BE2C (cell line): ENCODE measurements around the gene UXS1.

ENCODE experiments used
- DNase-seq: peaks from one replicate; pipeline ENCODE4 v3.0.0-alpha.2; 2020
- H3K27me3 ChIP-seq: fragments of 250-450 bp; sonication (Bioruptor Pico); 2 replicates; pipeline ENCODE4 v1.5.1; 2020; ENCODE audit warnings: mild to moderate bottlenecking
- H3K36me3 ChIP-seq: fragments of 250-450 bp; sonication (Bioruptor Pico); 2 replicates; pipeline ENCODE4 v1.5.1; 2020; ENCODE audit warnings: mild to moderate bottlenecking
- H3K4me1 ChIP-seq: fragments of 250-450 bp; sonication (Bioruptor Pico); 2 replicates; pipeline ENCODE4 v1.5.1; 2020
- H3K4me3 ChIP-seq: 2 replicates; pipeline ENCODE4 v1.5.1; 2011; ENCODE audit warnings: low read depth, low read length
- H3K9me3 ChIP-seq: fragments of 250-450 bp; sonication (Bioruptor Pico); 2 replicates; pipeline ENCODE4 v1.5.1; 2020
- TF ChIP-seq, protein P1 (sequence below): IDR thresholded peaks from 2 replicates; pipeline ENCODE4 v1.5.1; 2012; ENCODE audit warnings: mild to moderate bottlenecking, low read depth, low read length

The UXS1 gene

DNA sequence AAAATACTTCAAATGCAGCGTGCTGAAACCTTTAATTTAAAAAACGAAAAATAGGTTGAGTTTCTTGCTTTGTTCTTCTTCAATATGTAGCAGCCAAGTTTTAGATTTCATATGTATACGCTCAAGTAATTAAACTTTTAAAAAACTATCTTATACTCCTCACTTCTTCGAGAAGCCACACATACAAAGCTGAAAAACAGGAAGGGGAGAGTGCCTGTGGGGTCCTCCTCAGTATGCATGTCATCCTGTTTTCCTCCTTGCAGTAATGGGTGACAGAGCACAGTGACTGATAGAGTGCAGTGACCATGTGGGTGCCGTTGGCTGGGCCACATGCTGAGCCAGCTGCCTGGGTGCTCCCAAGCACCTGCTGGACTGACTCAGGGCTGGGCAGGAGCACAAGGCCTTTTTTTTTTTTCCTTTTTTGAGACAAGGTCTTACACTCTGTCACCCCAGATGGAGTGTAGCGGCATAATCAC is 33.3 kb downstream of the UXS1 start:
- Histone ChIP-seq H3K4me3 (no peak overlapping the region), H3K36me3 (no peaks in the 10 kb centered on the region), H3K9me3 (no peaks in the 10 kb centered on the region), H3K4me1 (no peaks in the 10 kb centered on the region), H3K27me3 (no peaks in the 10 kb centered on the region)
- TF ChIP-seq, protein P1, sequence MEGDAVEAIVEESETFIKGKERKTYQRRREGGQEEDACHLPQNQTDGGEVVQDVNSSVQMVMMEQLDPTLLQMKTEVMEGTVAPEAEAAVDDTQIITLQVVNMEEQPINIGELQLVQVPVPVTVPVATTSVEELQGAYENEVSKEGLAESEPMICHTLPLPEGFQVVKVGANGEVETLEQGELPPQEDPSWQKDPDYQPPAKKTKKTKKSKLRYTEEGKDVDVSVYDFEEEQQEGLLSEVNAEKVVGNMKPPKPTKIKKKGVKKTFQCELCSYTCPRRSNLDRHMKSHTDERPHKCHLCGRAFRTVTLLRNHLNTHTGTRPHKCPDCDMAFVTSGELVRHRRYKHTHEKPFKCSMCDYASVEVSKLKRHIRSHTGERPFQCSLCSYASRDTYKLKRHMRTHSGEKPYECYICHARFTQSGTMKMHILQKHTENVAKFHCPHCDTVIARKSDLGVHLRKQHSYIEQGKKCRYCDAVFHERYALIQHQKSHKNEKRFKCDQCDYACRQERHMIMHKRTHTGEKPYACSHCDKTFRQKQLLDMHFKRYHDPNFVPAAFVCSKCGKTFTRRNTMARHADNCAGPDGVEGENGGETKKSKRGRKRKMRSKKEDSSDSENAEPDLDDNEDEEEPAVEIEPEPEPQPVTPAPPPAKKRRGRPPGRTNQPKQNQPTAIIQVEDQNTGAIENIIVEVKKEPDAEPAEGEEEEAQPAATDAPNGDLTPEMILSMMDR: no peak
- no peak for DNase-seq

DNA sequence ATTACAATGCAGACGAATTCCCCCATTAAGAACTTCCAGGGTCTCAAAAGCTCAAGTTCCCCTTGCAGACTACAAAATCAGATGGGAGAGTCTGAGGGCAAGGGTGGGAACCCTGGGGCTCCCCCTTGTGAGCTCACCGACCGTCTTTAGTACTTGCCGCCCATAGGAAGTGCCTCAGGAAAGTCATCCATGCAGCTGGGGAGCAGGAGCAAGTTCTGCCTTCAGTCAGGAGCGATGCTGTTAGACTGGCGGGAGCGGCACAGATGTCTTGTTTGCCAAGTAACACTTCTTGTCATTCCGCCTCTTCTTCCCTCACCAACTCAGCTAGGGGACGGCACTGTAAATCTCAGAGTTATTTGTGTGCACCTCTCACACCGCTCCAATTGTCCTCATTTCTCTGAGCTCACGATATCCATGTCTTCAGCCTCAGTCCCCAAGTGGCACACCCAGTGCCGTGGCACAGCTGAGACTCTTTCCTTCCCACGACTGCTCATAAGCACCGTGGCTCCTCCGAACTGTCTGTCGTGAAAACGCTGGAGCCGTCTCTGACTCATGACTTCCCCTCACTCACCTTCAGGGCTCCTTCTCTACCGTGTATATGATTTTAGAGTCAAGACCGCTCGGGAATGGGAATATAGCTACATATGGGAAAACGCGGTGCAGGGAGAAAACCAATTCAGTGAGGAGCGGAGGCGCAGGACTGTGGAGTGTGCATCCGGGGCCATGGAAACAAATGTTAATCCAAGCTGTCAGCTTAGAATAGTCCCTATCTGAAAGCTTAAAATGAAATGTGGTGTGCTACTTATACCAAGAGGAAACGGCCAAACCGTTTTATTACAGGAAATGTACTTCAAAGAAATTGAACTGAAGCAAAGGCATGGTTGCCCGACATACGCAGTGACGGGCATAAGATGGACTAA is 34.0 kb downstream of the UXS1 start:
- no peak for DNase-seq
- Histone ChIP-seq H3K27me3 (no peaks in the 10 kb centered on the region), H3K4me1 (no peaks in the 10 kb centered on the region), H3K36me3 (no peaks in the 10 kb centered on the region), H3K9me3 (no peaks in the 10 kb centered on the region), H3K4me3 (no peak overlapping the region)
- TF ChIP-seq, protein P1: no peak

DNA sequence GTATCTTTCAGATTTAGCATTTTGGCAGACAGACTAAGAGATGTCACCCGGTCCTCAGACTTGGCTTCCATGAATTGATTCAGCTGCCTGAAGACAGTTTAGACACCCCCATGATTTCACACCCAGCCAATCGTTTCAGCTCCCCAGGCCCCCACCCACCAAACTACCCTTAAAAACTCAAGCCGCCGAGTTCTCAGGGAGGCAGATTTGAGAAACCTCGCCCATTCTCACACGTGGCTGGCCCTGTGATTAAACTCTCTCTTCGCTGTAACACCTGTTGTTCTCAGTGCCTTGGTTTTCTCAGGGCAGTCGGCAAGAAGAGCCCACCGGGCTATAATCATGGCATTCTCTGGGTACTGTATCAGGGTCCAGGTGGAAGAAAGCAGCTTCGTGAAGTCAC is 35.2 kb downstream of the UXS1 start:
- TF ChIP-seq, protein P1: no peak
- no peak for DNase-seq
- no peaks in the 10 kb centered on the region for H3K9me3 ChIP-seq
- no peaks in the 10 kb centered on the region for H3K36me3 ChIP-seq
- H3K4me1 ChIP-seq: no peaks in the 10 kb centered on the region
- no peaks in the 10 kb centered on the region for H3K27me3 ChIP-seq
- no peak overlapping the region for H3K4me3 ChIP-seq

DNA sequence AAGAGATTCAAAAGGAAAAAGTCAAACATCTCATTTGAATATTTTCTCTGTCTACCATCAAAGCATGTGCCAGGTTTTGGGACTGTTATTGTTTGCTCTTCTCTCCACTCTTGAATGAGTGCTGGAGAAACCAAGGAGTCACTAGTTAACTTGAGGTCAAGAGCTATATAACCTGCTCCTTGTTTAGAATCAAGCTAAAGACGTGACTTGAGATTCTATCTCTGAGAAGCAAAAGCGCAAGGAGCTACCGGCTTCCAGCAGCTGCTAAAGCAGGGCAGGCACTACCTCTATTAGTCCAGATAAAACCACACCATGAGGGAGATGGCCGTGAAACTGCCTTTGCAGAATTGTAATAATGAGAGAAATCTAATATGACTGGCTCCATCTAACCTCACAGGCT is 36.0 kb downstream of the UXS1 start:
- H3K9me3 ChIP-seq: no peaks in the 10 kb centered on the region
- H3K4me3 ChIP-seq: no peak overlapping the region
- DNase-seq: no peak
- TF ChIP-seq, protein P1: no peak
- H3K4me1 ChIP-seq: no peaks in the 10 kb centered on the region
- no peaks in the 10 kb centered on the region for H3K27me3 ChIP-seq
- H3K36me3 ChIP-seq: no peaks in the 10 kb centered on the region

- no peaks in the 10 kb centered on the region for H3K27me3 ChIP-seq
- no peaks in the 10 kb centered on the region for H3K4me1 ChIP-seq
- no peaks in the 10 kb centered on the region for H3K36me3 ChIP-seq
- no peak overlapping the region for H3K4me3 ChIP-seq
- TF ChIP-seq, protein P1: no peak
- H3K9me3 ChIP-seq: no peaks in the 10 kb centered on the region
- no peak for DNase-seq
Observed at GRCh38 chr2:106157416-106157815, 36.7 kb downstream of the UXS1 start.
